Measurements from ENCODE around the gene RPS27L. TPM values are rescaled to one million over a fixed set of nuclear protein-coding genes. Genes with fewer than 3 reads are reported as not detected.
"Not testable (repeated sequence)": the region's sequence is repeated elsewhere in the genome, so short reads cannot be mapped to it uniquely, and the experiment has no call there.

The RPS27L gene
- total and polyA plus RNA-seq, 5 donors from 2014 or later = 94.0 to 422 (median 287) TPM

DNA sequence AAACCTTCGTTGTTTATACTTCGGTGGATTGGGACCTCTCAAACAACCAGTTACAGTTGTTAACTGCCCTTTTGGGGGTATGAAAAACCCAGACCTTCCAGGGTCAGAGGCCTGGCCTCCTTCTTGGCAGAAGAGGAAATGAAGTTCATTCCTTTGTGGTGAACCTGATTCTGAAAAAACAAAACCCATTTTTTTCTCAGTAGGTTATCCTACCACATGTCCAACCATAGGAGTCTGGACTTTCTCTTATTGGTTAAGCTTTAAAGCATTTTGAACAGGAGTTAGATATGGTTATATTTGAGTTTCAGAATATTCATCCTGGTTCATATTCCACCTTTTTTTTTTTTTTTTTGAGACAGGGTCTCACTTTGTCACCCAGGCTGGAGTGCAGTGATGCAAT is 42.8 kb downstream of the RPS27L start:
- Histone ChIP-seq H3K27me3 (ENCODE audit: control insufficient read depth, insufficient read depth, low read length) (no peaks in the 10 kb centered on the region), H3K36me3 (ENCODE audit: control insufficient read depth, insufficient read depth, low read length) (no peaks in the 10 kb centered on the region), H3K4me1 (ENCODE audit: control insufficient read depth, insufficient read depth, low read length, poor library complexity, severe bottlenecking) (no peaks in the 10 kb centered on the region), H3K4me3 (ENCODE audit: low read depth, low read length) (no peak overlapping the region), H3K9me3 (ENCODE audit: control insufficient read depth in 2 of 2, low read length in 2 of 2) (peaks cover 6 to 7% of the 10 kb centered on the region in 2 experiments), H3K27ac (ENCODE audit: insufficient read depth, low read length, poor library complexity, severe bottlenecking) (no peak overlapping the region)
- Mint-ChIP-seq H3K4me1 (no peaks in the 10 kb centered on the region), H3K9me3 (peaks cover 0 to 4% (median 3%) of the 10 kb centered on the region in 7 donors), H3K36me3 (peaks cover 2% of the 10 kb centered on the region), H3K4me3 (no peak overlapping the region), H3K27ac (no peak overlapping the region), H3K27me3 (peaks cover 10% of the 10 kb centered on the region)
- ATAC-seq (ENCODE audit: low read depth in 2 of 2) (no peak), DNase-seq (no peak)

GRCh38 chr15:63112871-63113270 is 44.4 kb downstream of the RPS27L start:
- no peaks in the 10 kb centered on the region for H3K4me1 Mint-ChIP-seq
- no peak overlapping the region for H3K27ac ChIP-seq (ENCODE audit: insufficient read depth, low read length, poor library complexity, severe bottlenecking)
- H3K4me3 ChIP-seq (ENCODE audit: low read depth, low read length) = no peak overlapping the region
- H3K27me3 ChIP-seq (ENCODE audit: control insufficient read depth, insufficient read depth, low read length) = no peaks in the 10 kb centered on the region
- no peak overlapping the region for H3K4me3 Mint-ChIP-seq
- DNase-seq (no peak), ATAC-seq (ENCODE audit: low read depth in 2 of 2) (no peak)
- no peaks in the 10 kb centered on the region for H3K9me3 ChIP-seq (ENCODE audit: control insufficient read depth in 2 of 2, low read length in 2 of 2)
- H3K27ac Mint-ChIP-seq = no peak overlapping the region
- no peaks in the 10 kb centered on the region for H3K4me1 ChIP-seq (ENCODE audit: control insufficient read depth, insufficient read depth, low read length, poor library complexity, severe bottlenecking)
- no peaks in the 10 kb centered on the region for H3K36me3 ChIP-seq (ENCODE audit: control insufficient read depth, insufficient read depth, low read length)
- peaks cover 0 to 3% (median 0%) of the 10 kb centered on the region in 7 donors for H3K9me3 Mint-ChIP-seq
- H3K36me3 Mint-ChIP-seq = no peaks in the 10 kb centered on the region
- peaks cover 10% of the 10 kb centered on the region for H3K27me3 Mint-ChIP-seq

- Histone ChIP-seq H3K27me3 (ENCODE audit: control insufficient read depth, insufficient read depth, low read length) (no peaks in the 10 kb centered on the region), H3K4me1 (ENCODE audit: control insufficient read depth, insufficient read depth, low read length, poor library complexity, severe bottlenecking) (no peaks in the 10 kb centered on the region), H3K36me3 (ENCODE audit: control insufficient read depth, insufficient read depth, low read length) (no peaks in the 10 kb centered on the region), H3K9me3 (ENCODE audit: control insufficient read depth in 2 of 2, low read length in 2 of 2) (no peaks in the 10 kb centered on the region), H3K4me3 (ENCODE audit: low read depth, low read length) (no peak overlapping the region), H3K27ac (ENCODE audit: insufficient read depth, low read length, poor library complexity, severe bottlenecking) (no peak overlapping the region)
- ATAC-seq (ENCODE audit: low read depth in 2 of 2) (no peak), DNase-seq (no peak)
- peaks cover 10% of the 10 kb centered on the region for H3K27me3 Mint-ChIP-seq
- H3K4me1 Mint-ChIP-seq = no peaks in the 10 kb centered on the region
- no peaks in the 10 kb centered on the region for H3K36me3 Mint-ChIP-seq
- no peak overlapping the region for H3K27ac Mint-ChIP-seq
- peaks cover 0 to 3% (median 0%) of the 10 kb centered on the region in 7 donors for H3K9me3 Mint-ChIP-seq
- H3K4me3 Mint-ChIP-seq = no peak overlapping the region
These were observed 45.8 kb downstream of the RPS27L start for GRCh38 chr15:63111481-63111880.

DNA sequence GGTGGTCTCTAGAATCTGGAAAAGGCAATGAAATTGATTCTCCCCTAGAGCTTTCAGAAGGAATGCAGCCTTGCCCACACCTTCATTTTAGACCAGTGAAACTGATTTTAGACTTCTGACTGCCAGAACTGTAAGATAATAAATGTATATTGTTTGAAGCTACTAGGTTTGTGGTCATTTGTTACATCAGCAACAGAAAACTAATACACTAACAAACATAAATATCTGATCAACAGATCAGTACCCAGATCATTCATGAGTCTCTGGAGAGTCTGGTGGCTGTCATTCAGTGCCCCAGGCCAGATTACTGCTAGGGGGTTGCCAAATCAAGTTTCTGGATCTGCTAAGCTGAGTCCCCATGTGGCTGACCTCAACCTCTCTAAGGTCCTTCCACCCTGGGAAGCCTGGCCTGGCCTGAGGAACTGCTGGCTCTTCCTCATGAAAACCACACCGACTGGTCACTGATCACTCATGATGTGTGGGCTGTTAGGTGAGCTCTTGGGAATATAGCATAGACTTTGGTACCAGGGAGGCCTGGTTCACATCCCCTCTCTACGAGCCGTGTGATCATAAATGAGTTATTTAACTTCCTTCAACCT is 46.8 kb downstream of the RPS27L start:
- no peaks in the 10 kb centered on the region for H3K4me1 Mint-ChIP-seq
- Histone ChIP-seq H3K4me1 (ENCODE audit: control insufficient read depth, insufficient read depth, low read length, poor library complexity, severe bottlenecking) (no peaks in the 10 kb centered on the region), H3K9me3 (ENCODE audit: control insufficient read depth in 2 of 2, low read length in 2 of 2) (no peaks in the 10 kb centered on the region), H3K27ac (ENCODE audit: insufficient read depth, low read length, poor library complexity, severe bottlenecking) (no peak overlapping the region), H3K4me3 (ENCODE audit: low read depth, low read length) (no peak overlapping the region), H3K36me3 (ENCODE audit: control insufficient read depth, insufficient read depth, low read length) (no peaks in the 10 kb centered on the region), H3K27me3 (ENCODE audit: control insufficient read depth, insufficient read depth, low read length) (no peaks in the 10 kb centered on the region)
- no peak overlapping the region for H3K4me3 Mint-ChIP-seq
- ATAC-seq (ENCODE audit: low read depth in 2 of 2) (no peak), DNase-seq (no peak)
- peaks cover 16% of the 10 kb centered on the region for H3K27me3 Mint-ChIP-seq
- H3K36me3 Mint-ChIP-seq = no peaks in the 10 kb centered on the region
- peaks cover 0 to 3% (median 0%) of the 10 kb centered on the region in 7 donors for H3K9me3 Mint-ChIP-seq
- H3K27ac Mint-ChIP-seq = no peak overlapping the region

GRCh38 chr15:63109920-63110319 is 47.4 kb downstream of the RPS27L start:
- Histone ChIP-seq H3K4me1 (ENCODE audit: control insufficient read depth, insufficient read depth, low read length, poor library complexity, severe bottlenecking) (no peaks in the 10 kb centered on the region), H3K27ac (ENCODE audit: insufficient read depth, low read length, poor library complexity, severe bottlenecking) (no peak overlapping the region), H3K27me3 (ENCODE audit: control insufficient read depth, insufficient read depth, low read length) (no peaks in the 10 kb centered on the region), H3K36me3 (ENCODE audit: control insufficient read depth, insufficient read depth, low read length) (no peaks in the 10 kb centered on the region), H3K4me3 (ENCODE audit: low read depth, low read length) (no peak overlapping the region), H3K9me3 (ENCODE audit: control insufficient read depth in 2 of 2, low read length in 2 of 2) (no peaks in the 10 kb centered on the region)
- no peak overlapping the region for H3K4me3 Mint-ChIP-seq
- DNase-seq = no peak
- peaks cover 20% of the 10 kb centered on the region for H3K27me3 Mint-ChIP-seq
- no peaks in the 10 kb centered on the region for H3K4me1 Mint-ChIP-seq
- ATAC-seq (ENCODE audit: low read depth in 2 of 2) = no peak
- peaks cover 0 to 3% (median 0%) of the 10 kb centered on the region in 7 donors for H3K9me3 Mint-ChIP-seq
- no peak overlapping the region for H3K27ac Mint-ChIP-seq
- no peaks in the 10 kb centered on the region for H3K36me3 Mint-ChIP-seq

GRCh38 chr15:63109498-63109897 is 47.8 kb downstream of the RPS27L start:
- no peak overlapping the region for H3K4me3 Mint-ChIP-seq
- peaks cover 0 to 3% (median 0%) of the 10 kb centered on the region in 7 donors for H3K9me3 Mint-ChIP-seq
- no peak overlapping the region for H3K4me3 ChIP-seq (ENCODE audit: low read depth, low read length)
- H3K4me1 Mint-ChIP-seq = no peaks in the 10 kb centered on the region
- peaks cover 22% of the 10 kb centered on the region for H3K27me3 Mint-ChIP-seq
- no peaks in the 10 kb centered on the region for H3K27me3 ChIP-seq (ENCODE audit: control insufficient read depth, insufficient read depth, low read length)
- H3K36me3 Mint-ChIP-seq = no peaks in the 10 kb centered on the region
- no peak overlapping the region for H3K27ac Mint-ChIP-seq
- H3K4me1 ChIP-seq (ENCODE audit: control insufficient read depth, insufficient read depth, low read length, poor library complexity, severe bottlenecking) = no peaks in the 10 kb centered on the region
- H3K9me3 ChIP-seq (ENCODE audit: control insufficient read depth in 2 of 2, low read length in 2 of 2) = no peaks in the 10 kb centered on the region
- ATAC-seq (ENCODE audit: low read depth in 2 of 2) (no peak), DNase-seq (no peak)
- H3K27ac ChIP-seq (ENCODE audit: insufficient read depth, low read length, poor library complexity, severe bottlenecking) = no peak overlapping the region
- no peaks in the 10 kb centered on the region for H3K36me3 ChIP-seq (ENCODE audit: control insufficient read depth, insufficient read depth, low read length)

GRCh38 chr15:63107895-63108546 is 49.3 kb downstream of the RPS27L start:
- no peak for ATAC-seq (ENCODE audit: low read depth in 2 of 2)
- H3K27ac Mint-ChIP-seq = no peak overlapping the region
- H3K4me3 Mint-ChIP-seq = no peak overlapping the region

DNA sequence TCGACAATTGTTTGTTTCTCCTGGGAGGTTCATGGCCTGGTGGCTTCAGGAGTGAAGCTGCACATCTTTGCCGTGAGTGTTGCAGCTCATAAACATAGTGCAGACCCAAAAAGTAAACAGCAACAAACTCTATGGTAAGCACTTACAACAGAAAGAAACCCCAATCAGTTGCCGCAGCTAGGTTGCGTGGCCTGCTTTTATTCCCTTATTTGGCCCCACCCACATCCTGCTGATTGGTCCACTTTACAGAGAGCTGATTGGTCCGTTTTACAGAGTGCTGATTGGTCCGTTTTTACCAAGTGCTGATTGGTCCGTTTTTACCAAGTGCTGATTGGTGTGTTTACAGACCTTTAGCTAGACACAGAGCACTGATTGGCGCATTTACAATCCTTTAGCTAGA is 51.9 kb downstream of the RPS27L start:
- H3K4me3 ChIP-seq (ENCODE audit: low read depth, low read length); H3K27ac ChIP-seq (ENCODE audit: insufficient read depth, low read length, poor library complexity, severe bottlenecking); H3K27me3 ChIP-seq (ENCODE audit: control insufficient read depth, insufficient read depth, low read length); H3K4me1 Mint-ChIP-seq; H3K27ac Mint-ChIP-seq; H3K36me3 ChIP-seq (ENCODE audit: control insufficient read depth, insufficient read depth, low read length); H3K4me3 Mint-ChIP-seq; DNase-seq; H3K4me1 ChIP-seq (ENCODE audit: control insufficient read depth, insufficient read depth, low read length, poor library complexity, severe bottlenecking); H3K36me3 Mint-ChIP-seq; H3K9me3 Mint-ChIP-seq; ATAC-seq (ENCODE audit: low read depth in 2 of 2); H3K9me3 ChIP-seq (ENCODE audit: control insufficient read depth in 2 of 2, low read length in 2 of 2): not testable (repeated sequence)
- H3K27me3 Mint-ChIP-seq = peaks cover 30% of the 10 kb centered on the region

More at GRCh38 chr15:63107895-63108546, 49.3 kb downstream of the RPS27L start:
- H3K4me3 ChIP-seq (ENCODE audit: low read depth, low read length) = no peak overlapping the region
- H3K9me3 ChIP-seq (ENCODE audit: control insufficient read depth in 2 of 2, low read length in 2 of 2) = no peaks in the 10 kb centered on the region
- H3K4me1 Mint-ChIP-seq = no peaks in the 10 kb centered on the region
- DNase-seq = no peak
- no peaks in the 10 kb centered on the region for H3K36me3 Mint-ChIP-seq
- no peaks in the 10 kb centered on the region for H3K36me3 ChIP-seq (ENCODE audit: control insufficient read depth, insufficient read depth, low read length)
- H3K4me1 ChIP-seq (ENCODE audit: control insufficient read depth, insufficient read depth, low read length, poor library complexity, severe bottlenecking) = no peaks in the 10 kb centered on the region
- no peak overlapping the region for H3K27ac ChIP-seq (ENCODE audit: insufficient read depth, low read length, poor library complexity, severe bottlenecking)
- H3K27me3 ChIP-seq (ENCODE audit: control insufficient read depth, insufficient read depth, low read length) = no peaks in the 10 kb centered on the region
- H3K27me3 Mint-ChIP-seq = peaks cover 25% of the 10 kb centered on the region
- peaks cover 0 to 3% (median 0%) of the 10 kb centered on the region in 7 donors for H3K9me3 Mint-ChIP-seq
